Activated CD4-positive, alpha-beta T cell treated with anti-CD3 and anti-CD28 coated beads, Interleukin-2, amount 10 ng/mL, durations not matched to agents 7 days and 5 days (primary cell): Measurements from ENCODE around the gene PRICKLE1. TPM values are rescaled to one million over a fixed set of nuclear protein-coding genes. Genes with fewer than 3 reads are reported as not detected.

Source experiments
- CTCF ChIA-PET: fragments of 350-600 bp; sonication (Branson Sonifier 250); formaldehyde crosslinking; loops from one replicate; lab custom pipeline; 2021; ENCODE audit warnings: antibody characterized with exemption; lab: Charles Lee
- POLR2A ChIA-PET: fragments of 350-600 bp; sonication (Branson Sonifier 250); formaldehyde crosslinking; loops from one replicate; lab custom pipeline; 2021; ENCODE audit warnings: antibody characterized with exemption; lab: Charles Lee
- DNase-seq: peaks from one replicate; pipeline ENCODE4 v3.0.0-alpha.2; 2020
- H3K27ac Mint-ChIP-seq: one replicate; pipeline ENCODE4 v1.8.0; 2021; ENCODE audit warnings: mild to moderate bottlenecking, moderate library complexity, mixed read lengths
- H3K27me3 Mint-ChIP-seq: one replicate; pipeline ENCODE4 v1.8.0; 2021; ENCODE audit warnings: mixed read lengths
- H3K36me3 Mint-ChIP-seq: one replicate; pipeline ENCODE4 v1.8.0; 2021; ENCODE audit warnings: low read depth, mixed read lengths
- H3K4me1 Mint-ChIP-seq: one replicate; pipeline ENCODE4 v1.8.0; 2021; ENCODE audit warnings: mixed read lengths
- H3K4me3 Mint-ChIP-seq: one replicate; pipeline ENCODE4 v1.8.0; 2021; ENCODE audit warnings: mild to moderate bottlenecking, moderate library complexity, mixed read lengths
- H3K9me3 Mint-ChIP-seq: one replicate; pipeline ENCODE4 v1.8.0; 2021; ENCODE audit warnings: mixed read lengths
- total RNA-seq, 2 experiments: library from RNA; stranded (reverse); gene quantifications; one replicate each; pipeline ENCODE4 v1.2.3, GENCODE V29; 2021

Gene PRICKLE1
- total RNA-seq, 2 experiments from 2014 or later: 0.15 TPM

GRCh38 chr12:42473561-42473960 lies 116.0 kb downstream of the PRICKLE1 start:
- CTCF ChIA-PET: no interaction called here
- no peak overlapping the region for H3K4me3 Mint-ChIP-seq
- POLR2A ChIA-PET: no interaction called here
- H3K9me3 Mint-ChIP-seq: no peaks in the 10 kb centered on the region
- H3K36me3 Mint-ChIP-seq: no peaks in the 10 kb centered on the region
- DNase-seq: no peak
- no peak overlapping the region for H3K27ac Mint-ChIP-seq
- peaks cover 16% of the 10 kb centered on the region for H3K4me1 Mint-ChIP-seq
- H3K27me3 Mint-ChIP-seq: peaks cover 23% of the 10 kb centered on the region

- H3K27ac Mint-ChIP-seq: no peak overlapping the region
- no peaks in the 10 kb centered on the region for H3K9me3 Mint-ChIP-seq
- H3K4me1 Mint-ChIP-seq: peaks cover 20% of the 10 kb centered on the region
- DNase-seq: no peak
- H3K4me3 Mint-ChIP-seq: no peak overlapping the region
- POLR2A ChIA-PET: no interaction called here
- CTCF ChIA-PET: no interaction called here
- H3K36me3 Mint-ChIP-seq: no peaks in the 10 kb centered on the region
- H3K27me3 Mint-ChIP-seq: peaks cover 20% of the 10 kb centered on the region
These were observed 116.4 kb downstream of the PRICKLE1 start for GRCh38 chr12:42473130-42473529.

DNA sequence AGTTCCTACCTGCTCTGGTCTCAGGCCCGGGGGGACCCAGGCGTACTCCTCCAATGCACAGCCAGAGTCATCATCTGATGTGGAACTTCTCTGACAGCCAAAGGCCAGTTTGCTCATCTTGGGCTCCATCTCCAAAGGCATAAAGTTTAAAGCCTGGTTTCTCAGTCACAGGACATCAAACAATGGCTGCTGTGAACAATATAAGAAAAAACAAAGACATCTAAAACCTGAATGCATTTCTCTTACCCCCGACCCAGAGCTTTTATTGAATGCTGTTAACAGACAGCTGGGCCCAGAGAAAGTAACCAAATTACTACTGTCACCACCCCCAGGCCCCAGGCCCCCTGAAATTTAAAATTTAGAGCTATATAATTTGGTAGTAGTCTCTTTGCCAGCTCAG lies 117.2 kb downstream of the PRICKLE1 start:
- ChIA-PET POLR2A (no interaction called here), CTCF (no interaction called here)
- Mint-ChIP-seq H3K9me3 (no peaks in the 10 kb centered on the region), H3K27me3 (peaks cover 19% of the 10 kb centered on the region), H3K4me3 (no peak overlapping the region), H3K4me1 (peaks cover 20% of the 10 kb centered on the region), H3K36me3 (no peaks in the 10 kb centered on the region), H3K27ac (no peak overlapping the region)
- DNase-seq: no peak

GRCh38 chr12:42469355-42470175 lies 120.0 kb downstream of the PRICKLE1 start:
- ChIA-PET CTCF (interaction anchor here (0.9 to 2.0 kb wide), 4 partner anchors 8 to 38 kb away, joined by 3 to 5 read pairs (median 5); no protein-coding TSS in a partner anchor), POLR2A (interaction anchor here (0.7 kb wide), 1 partner anchor 746 kb away, joined by 5 read pairs; no protein-coding TSS in a partner anchor)
- peak; percentile 26 for DNase-seq
- Mint-ChIP-seq H3K36me3 (no peaks in the 10 kb centered on the region), H3K27ac (peak overlapping the region; percentile 17), H3K4me1 (peaks cover 20% of the 10 kb centered on the region), H3K27me3 (peaks cover 19% of the 10 kb centered on the region), H3K4me3 (peak overlapping the region; percentile 36), H3K9me3 (no peaks in the 10 kb centered on the region)

DNA sequence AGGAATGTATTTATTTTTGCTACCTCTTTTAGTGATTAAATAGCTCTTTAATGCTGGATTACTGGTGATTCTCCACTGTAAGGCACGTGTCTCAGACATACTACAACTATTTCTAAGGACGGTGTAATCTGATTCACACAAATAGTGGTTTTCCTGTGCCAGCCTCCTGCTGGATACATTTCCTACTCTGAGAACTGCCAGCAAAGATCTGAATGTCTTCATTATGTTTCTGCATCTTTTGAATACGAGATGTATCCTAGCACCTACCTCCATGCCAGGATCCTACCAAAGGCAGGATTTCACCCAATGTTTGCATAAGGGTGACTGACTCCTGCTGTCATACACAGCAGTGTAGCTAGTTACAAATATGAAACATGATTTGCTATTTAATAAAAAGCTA lies 120.6 kb downstream of the PRICKLE1 start:
- Mint-ChIP-seq H3K9me3 (no peaks in the 10 kb centered on the region), H3K4me1 (peaks cover 20% of the 10 kb centered on the region), H3K27ac (peak overlapping the region; percentile 11), H3K36me3 (no peaks in the 10 kb centered on the region), H3K27me3 (peaks cover 19% of the 10 kb centered on the region), H3K4me3 (peak overlapping the region; percentile 36)
- ChIA-PET POLR2A (interaction anchor here (0.7 kb wide), 1 partner anchor 745 kb away, joined by 5 read pairs; no protein-coding TSS in a partner anchor), CTCF (interaction anchor here (0.9 to 2.0 kb wide), 4 partner anchors 10 to 38 kb away, joined by 3 to 5 read pairs (median 4); no protein-coding TSS in a partner anchor)
- DNase-seq: no peak

DNA sequence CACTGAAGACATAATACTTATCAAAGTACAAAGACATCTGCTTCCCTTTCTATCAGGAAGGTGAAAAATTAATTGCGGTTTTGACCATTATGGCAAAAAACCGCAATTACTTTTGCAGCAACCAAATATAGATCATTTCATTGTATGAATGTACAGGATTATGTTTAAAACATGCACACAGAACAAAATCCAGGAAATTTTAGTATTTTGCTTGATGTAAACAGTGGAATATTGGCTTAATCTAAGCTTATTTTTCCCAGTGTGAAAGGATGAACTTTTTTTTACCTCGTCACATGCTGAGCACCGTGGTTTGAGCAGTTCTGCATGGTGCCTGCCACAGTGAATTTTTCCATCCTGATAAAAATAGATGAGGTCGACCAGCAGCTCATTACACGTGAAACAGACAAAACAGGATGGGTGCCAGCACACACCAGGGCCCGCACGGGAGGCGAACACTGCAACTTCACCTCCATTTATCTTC lies 121.2 kb downstream of the PRICKLE1 start:
- H3K36me3 Mint-ChIP-seq: no peaks in the 10 kb centered on the region
- H3K27me3 Mint-ChIP-seq: peaks cover 16% of the 10 kb centered on the region
- peaks cover 20% of the 10 kb centered on the region for H3K4me1 Mint-ChIP-seq
- DNase-seq: no peak
- H3K27ac Mint-ChIP-seq: no peak overlapping the region
- ChIA-PET POLR2A (no interaction called here), CTCF (interaction anchor here (1.0 to 2.0 kb wide), 4 partner anchors 12 to 38 kb away, joined by 3 to 5 read pairs (median 4); no protein-coding TSS in a partner anchor)
- no peaks in the 10 kb centered on the region for H3K9me3 Mint-ChIP-seq
- H3K4me3 Mint-ChIP-seq: no peak overlapping the region

- no peaks in the 10 kb centered on the region for H3K36me3 Mint-ChIP-seq
- H3K27me3 Mint-ChIP-seq: peaks cover 4% of the 10 kb centered on the region
- no peak overlapping the region for H3K4me3 Mint-ChIP-seq
- ChIA-PET CTCF (no interaction called here), POLR2A (no interaction called here)
- no peak for DNase-seq
- H3K4me1 Mint-ChIP-seq: peaks cover 6% of the 10 kb centered on the region
- H3K27ac Mint-ChIP-seq: no peak overlapping the region
- H3K9me3 Mint-ChIP-seq: no peaks in the 10 kb centered on the region
These were observed 125.9 kb downstream of the PRICKLE1 start for GRCh38 chr12:42463671-42464070.

DNA sequence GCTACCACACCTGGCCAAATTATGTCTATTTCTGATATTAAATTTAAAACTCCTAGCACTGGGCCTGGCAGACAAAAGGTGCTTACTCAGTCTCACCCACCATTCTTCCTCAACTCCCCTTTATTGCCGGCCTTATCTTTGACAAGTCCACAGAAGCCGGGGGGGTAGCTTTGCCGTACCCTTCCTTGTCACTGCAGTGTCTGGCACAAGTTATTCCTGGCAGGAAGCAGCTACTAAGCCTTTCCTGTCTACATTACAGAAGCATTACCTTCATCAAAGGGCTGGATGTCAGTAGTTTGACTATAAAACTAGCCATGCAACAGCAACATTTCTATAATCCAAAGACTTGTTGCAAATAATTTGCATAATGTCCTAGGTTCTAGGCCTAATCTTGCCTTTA lies 127.1 kb downstream of the PRICKLE1 start:
- Mint-ChIP-seq H3K4me1 (no peaks in the 10 kb centered on the region), H3K9me3 (no peaks in the 10 kb centered on the region), H3K27me3 (no peaks in the 10 kb centered on the region), H3K27ac (no peak overlapping the region), H3K36me3 (no peaks in the 10 kb centered on the region), H3K4me3 (no peak overlapping the region)
- ChIA-PET POLR2A (no interaction called here), CTCF (interaction anchor here (0.9 kb wide), 1 partner anchor 21 kb away, joined by 4 read pairs; no protein-coding TSS in a partner anchor)
- no peak for DNase-seq

DNA sequence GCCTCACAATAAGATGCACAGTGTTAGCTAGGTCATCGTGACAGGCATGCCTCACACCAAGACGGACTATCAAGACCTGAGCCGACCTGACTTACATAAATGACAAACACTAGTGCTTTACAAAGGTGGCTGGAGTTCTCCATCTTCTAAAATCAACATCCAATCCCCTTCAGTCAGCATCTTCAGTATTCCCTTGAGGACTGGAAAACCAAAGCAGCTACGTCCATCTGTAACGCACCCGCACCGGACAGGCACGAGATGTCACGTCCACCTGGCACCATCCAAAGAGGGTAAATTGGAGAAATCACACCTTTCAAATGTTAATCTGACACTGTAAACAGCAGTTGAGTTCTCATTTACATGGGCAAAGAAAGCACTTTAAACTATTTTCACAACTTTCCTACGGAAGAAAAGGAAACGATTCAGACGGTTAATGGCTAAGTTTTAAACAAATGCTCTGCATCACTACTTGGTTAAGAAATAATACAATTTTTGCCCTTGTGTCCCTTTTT lies 130.2 kb downstream of the PRICKLE1 start:
- Mint-ChIP-seq H3K4me1 (no peaks in the 10 kb centered on the region), H3K4me3 (no peak overlapping the region), H3K27me3 (no peaks in the 10 kb centered on the region), H3K9me3 (no peaks in the 10 kb centered on the region), H3K27ac (no peak overlapping the region), H3K36me3 (no peaks in the 10 kb centered on the region)
- POLR2A ChIA-PET: no interaction called here
- no peak for DNase-seq
- CTCF ChIA-PET: interaction anchor here (1.3 kb wide), 1 partner anchor 10 kb away, joined by 3 read pairs; no protein-coding TSS in a partner anchor

DNA sequence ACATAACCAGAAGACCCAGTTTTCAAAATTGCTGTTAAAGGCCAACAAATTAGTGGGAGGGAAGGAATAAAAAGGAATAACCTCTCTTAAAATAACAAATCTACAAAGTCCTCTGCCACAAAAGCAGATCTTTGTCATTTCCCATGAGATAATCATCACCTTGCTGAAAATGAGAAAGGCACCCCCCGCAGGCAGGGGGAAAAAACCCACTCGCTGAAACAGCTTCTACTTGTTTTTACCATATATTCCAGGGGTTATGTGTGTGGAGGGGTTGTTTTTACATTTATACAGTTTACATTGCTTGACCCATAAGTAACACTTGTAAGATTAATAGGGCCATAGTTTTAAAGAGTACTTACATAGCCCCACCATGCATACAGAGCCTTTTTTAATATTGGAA lies 131.0 kb downstream of the PRICKLE1 start:
- Mint-ChIP-seq H3K36me3 (no peaks in the 10 kb centered on the region), H3K9me3 (no peaks in the 10 kb centered on the region), H3K4me3 (no peak overlapping the region), H3K27ac (no peak overlapping the region), H3K27me3 (no peaks in the 10 kb centered on the region), H3K4me1 (no peaks in the 10 kb centered on the region)
- ChIA-PET POLR2A (no interaction called here), CTCF (interaction anchor here (1.3 kb wide), 1 partner anchor 11 kb away, joined by 3 read pairs; no protein-coding TSS in a partner anchor)
- no peak for DNase-seq

GRCh38 chr12:42450248-42450647 lies 139.3 kb downstream of the PRICKLE1 start:
- Mint-ChIP-seq H3K4me1 (no peaks in the 10 kb centered on the region), H3K9me3 (no peaks in the 10 kb centered on the region), H3K4me3 (no peak overlapping the region), H3K36me3 (peaks cover 30% of the 10 kb centered on the region), H3K27me3 (no peaks in the 10 kb centered on the region), H3K27ac (no peak overlapping the region)
- ChIA-PET CTCF (no interaction called here), POLR2A (no interaction called here)
- no peak for DNase-seq

GRCh38 chr12:42448841-42449240 lies 140.7 kb downstream of the PRICKLE1 start:
- ChIA-PET CTCF (no interaction called here), POLR2A (no interaction called here)
- H3K4me1 Mint-ChIP-seq: no peaks in the 10 kb centered on the region
- no peaks in the 10 kb centered on the region for H3K27me3 Mint-ChIP-seq
- no peak overlapping the region for H3K4me3 Mint-ChIP-seq
- peaks cover 3% of the 10 kb centered on the region for H3K9me3 Mint-ChIP-seq
- H3K27ac Mint-ChIP-seq: no peak overlapping the region
- peaks cover 38% of the 10 kb centered on the region for H3K36me3 Mint-ChIP-seq
- no peak for DNase-seq

DNA sequence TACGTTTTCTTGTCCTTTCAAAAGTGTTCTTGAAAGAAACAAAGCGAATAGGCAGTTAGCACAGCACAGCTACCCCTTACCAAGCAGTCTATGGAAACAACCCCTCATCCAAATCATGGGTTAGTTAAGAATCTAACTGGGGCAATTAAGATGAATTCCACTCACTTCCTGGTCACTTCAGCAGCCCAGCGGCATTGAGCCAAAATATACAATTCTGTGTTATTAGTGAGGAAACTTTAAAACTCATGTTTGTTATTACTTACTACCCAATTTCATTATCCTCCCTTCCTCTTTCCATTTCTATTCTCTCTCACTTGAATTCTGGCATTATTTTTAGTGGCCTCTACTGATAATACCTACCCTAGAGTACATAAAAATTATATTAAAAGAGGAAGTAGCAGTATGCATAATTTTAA lies 142.2 kb downstream of the PRICKLE1 start:
- no peak for DNase-seq
- Mint-ChIP-seq H3K36me3 (peaks cover 51% of the 10 kb centered on the region), H3K27me3 (no peaks in the 10 kb centered on the region), H3K4me1 (no peaks in the 10 kb centered on the region), H3K27ac (no peak overlapping the region), H3K4me3 (no peak overlapping the region), H3K9me3 (peaks cover 3% of the 10 kb centered on the region)
- CTCF ChIA-PET: interaction anchor here (0.6 to 0.9 kb wide), 2 partner anchors 18 to 42 kb away, joined by 3 to 5 read pairs; no protein-coding TSS in a partner anchor
- POLR2A ChIA-PET: no interaction called here
